Regular cardiac myocyte (primary cell): ENCODE results near the gene EDA. TPM values are rescaled to one million over a fixed set of nuclear protein-coding genes. Genes with fewer than 3 reads are reported as not detected.

Experiments used
- total RNA-seq: library from RNA; depleted of rRNA; stranded (reverse); fragments of >200 nt; gene quantifications from 2 replicates; pipeline ENCODE4 v1.2.3, GENCODE V29; 2014

The EDA gene
- total RNA-seq = 0.28 and 0.77 TPM in 2 replicates

DNA sequence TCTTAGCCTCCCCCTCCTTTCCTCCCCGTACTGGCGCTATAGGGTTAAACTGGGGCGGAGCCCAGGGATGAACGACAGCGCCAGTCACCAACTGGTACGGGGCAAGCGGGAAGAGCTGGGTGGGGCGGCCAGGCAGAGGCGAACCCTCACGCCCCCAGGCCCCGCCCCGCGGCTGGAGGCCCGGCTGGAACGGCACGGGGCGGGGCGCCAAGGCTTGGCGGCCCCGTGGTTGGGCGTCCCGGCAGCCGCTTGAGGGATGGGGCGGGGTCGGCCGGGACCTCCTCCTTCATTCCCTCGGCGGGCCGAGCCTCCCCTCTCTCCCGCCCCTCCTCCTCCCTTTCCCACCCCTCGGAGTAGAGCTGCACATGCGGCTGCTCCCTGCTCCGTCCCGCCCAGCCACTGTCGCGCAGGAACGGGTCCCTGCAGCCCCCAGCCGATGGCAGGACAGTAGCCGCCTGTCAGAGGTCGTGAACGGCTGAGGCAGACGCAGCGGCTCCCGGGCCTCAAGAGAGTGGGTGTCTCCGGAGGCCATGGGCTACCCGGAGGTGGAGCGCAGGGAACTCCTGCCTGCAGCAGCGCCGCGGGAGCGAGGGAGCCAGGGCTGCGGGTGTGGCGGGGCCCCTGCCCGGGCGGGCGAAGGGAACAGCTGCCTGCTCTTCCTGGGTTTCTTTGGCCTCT is at the start of gene EDA:
Gene EDA (plus strand): TSS at position 335 of the 678 bp plus-strand sequence.

DNA sequence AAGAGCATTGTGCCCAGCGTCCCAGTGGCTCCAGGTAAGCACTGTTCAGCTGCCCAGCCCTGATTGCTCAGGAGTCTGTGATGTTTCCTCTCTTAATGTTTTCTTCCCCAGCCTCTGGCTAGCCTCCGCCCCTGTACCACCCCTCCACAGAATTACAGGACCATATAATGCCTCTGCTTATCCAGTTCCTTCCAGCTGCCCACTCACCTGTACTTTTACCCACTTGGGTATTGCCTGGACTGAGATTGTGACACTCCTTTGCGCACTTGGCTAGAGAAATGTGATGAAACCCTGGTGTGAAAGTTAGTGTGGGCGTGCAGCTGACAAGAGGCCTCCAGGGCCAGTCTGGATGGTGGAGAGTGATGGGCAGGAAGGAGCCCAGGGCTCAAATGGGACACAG is 434.0 kb downstream of the EDA start, which contains the start of gene AWAT2:
Gene AWAT2 (minus strand): TSS at position 14 of the 400 bp plus-strand sequence. CDS start 6 bp downstream, at position 8.

DNA sequence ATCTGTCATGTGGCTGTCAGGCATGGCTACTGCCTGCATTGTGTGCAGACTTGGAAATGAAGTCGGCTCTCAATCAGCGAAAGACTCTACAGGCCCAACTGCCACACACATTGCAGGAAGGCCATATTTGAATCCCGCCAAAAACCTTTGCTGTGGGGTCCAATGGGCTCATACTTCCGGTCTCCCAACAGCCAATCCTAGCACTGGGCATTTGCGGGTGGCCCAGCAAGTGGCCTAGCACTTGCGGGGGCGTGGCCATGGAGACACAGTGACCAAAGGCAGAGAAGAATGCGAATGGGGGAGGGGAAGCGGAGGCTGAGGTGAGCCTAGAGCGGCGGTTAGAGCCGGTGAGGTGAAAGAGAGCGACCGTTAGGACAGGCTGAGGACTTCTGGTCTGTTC is 446.2 kb downstream of the EDA start, which contains the start of gene OTUD6A:
Gene OTUD6A (plus strand): TSS at position 382 of the 400 bp plus-strand sequence. CDS start 68 bp downstream, outside the sequence.

Other genes starting within 250 kb of the EDA start
- under 0.01 TPM in 2 replicates for gene NALF2, start 111.8 kb upstream of the EDA start, total RNA-seq